ENCODE measurements around the gene NCBP2L.
"Not testable (repeated sequence)": the region's sequence is repeated elsewhere in the genome, so short reads cannot be mapped to it uniquely, and the experiment has no call there.

The NCBP2L gene

GRCh38 chrX:107753187-107753586 lies 24.3 kb upstream of the NCBP2L start:
- DNase-seq, result no peak

- no peak for DNase-seq
Measured at GRCh38 chrX:107755721-107756120, 21.8 kb upstream of the NCBP2L start.

GRCh38 chrX:107758231-107758766 lies 19.2 kb upstream of the NCBP2L start:
- DNase-seq, result no peak

GRCh38 chrX:107760304-107761077 lies 17.0 kb upstream of the NCBP2L start:
- DNase-seq, result no peak

GRCh38 chrX:107763647-107764046 lies 13.9 kb upstream of the NCBP2L start:
- no peak for DNase-seq

- no peak for DNase-seq
Measured at GRCh38 chrX:107764845-107765608, 12.5 kb upstream of the NCBP2L start.

- no peak for DNase-seq
Measured at GRCh38 chrX:107766470-107767150, 10.9 kb upstream of the NCBP2L start.

GRCh38 chrX:107768051-107768450 lies 9.5 kb upstream of the NCBP2L start:
- no peak for DNase-seq

GRCh38 chrX:107769581-107770317 lies 7.8 kb upstream of the NCBP2L start:
- no peak for DNase-seq

GRCh38 chrX:107773206-107773605 lies 4.3 kb upstream of the NCBP2L start:
- DNase-seq, result no peak

- no peak for DNase-seq
Measured at GRCh38 chrX:107773906-107774435, 3.6 kb upstream of the NCBP2L start.

GRCh38 chrX:107775000-107775733 lies 2.4 kb upstream of the NCBP2L start:
- no peak for DNase-seq

GRCh38 chrX:107775734-107776511 lies 1.6 kb upstream of the NCBP2L start, which contains the start of gene TSC22D3:
Gene TSC22D3 (minus strand): TSS chrX:107775787. CDS start chrX:107775419, 368 bp downstream.
- peak; percentile 18 for DNase-seq

- DNase-seq, result peak; percentile 74
Measured at GRCh38 chrX:107776649-107777535, 641 bp upstream of the NCBP2L start.

- no peak for DNase-seq
Measured at GRCh38 chrX:107780525-107780924, 3.0 kb downstream of the NCBP2L start.

GRCh38 chrX:107787827-107788226 lies 10.3 kb downstream of the NCBP2L start:
- no peak for DNase-seq

GRCh38 chrX:107804427-107804826 lies 26.9 kb downstream of the NCBP2L start:
- no peak for DNase-seq

GRCh38 chrX:107805179-107805578 lies 27.6 kb downstream of the NCBP2L start:
- no peak for DNase-seq

- DNase-seq, result not testable (repeated sequence)
Measured at GRCh38 chrX:107810053-107810452, 32.5 kb downstream of the NCBP2L start.

Data from amniotic stem cell (primary cell).